Natural killer cell (primary cell): ENCODE data around the gene ANKH. TPM values are rescaled to one million over a fixed set of nuclear protein-coding genes. Genes with fewer than 3 reads are reported as not detected.

Experiments used
- ATAC-seq, 3 donors: fragments of 150-1000 bp in 2 of 3; fragments of 200-7000 bp in 1 of 3; cut with Tn5 transposase; 1 replicate in 1 of 3; 2 replicates in 2 of 3; pipeline ENCODE4 v1.10.0; 2021; ENCODE audit warnings: mild to moderate bottlenecking in 2 of 3, moderate library complexity in 2 of 3
- DNase-seq, 2 donors: peaks; one replicate each; pipeline versions ENCODE4 v3.0.0 to v3.0.0-alpha.2; 2013 to 2021; ENCODE audit warnings: mixed read lengths in 1 of 2
- H3K27ac ChIP-seq: one replicate; pipeline ENCODE4 v1.5.1; 2013; ENCODE audit warnings: mild to moderate bottlenecking, low read length
- H3K27me3 ChIP-seq: one replicate; pipeline ENCODE4 v1.6.1; 2013; ENCODE audit warnings: low read length; ENCODE audit not compliant: control insufficient read depth, insufficient read depth
- H3K36me3 ChIP-seq: one replicate; pipeline ENCODE4 v1.6.1; 2013; ENCODE audit warnings: low read length; ENCODE audit not compliant: control insufficient read depth, insufficient read depth
- H3K4me1 ChIP-seq: one replicate; pipeline ENCODE4 v1.6.1; 2013; ENCODE audit warnings: low read length; ENCODE audit not compliant: control insufficient read depth, insufficient read depth
- H3K4me3 ChIP-seq: one replicate; pipeline ENCODE4 v1.5.1; 2013; ENCODE audit warnings: low read length
- H3K9me3 ChIP-seq: one replicate; pipeline ENCODE4 v1.6.1; 2013; ENCODE audit warnings: low read length; ENCODE audit not compliant: control insufficient read depth, insufficient read depth
- H3K27ac Mint-ChIP-seq, 2 donors: one replicate each; pipeline ENCODE4 v1.8.0; 2022; ENCODE audit warnings: mild to moderate bottlenecking in 2 of 2, mixed read lengths in 2 of 2, moderate library complexity in 1 of 2
- H3K27me3 Mint-ChIP-seq, 2 donors: one replicate each; pipeline ENCODE4 v1.8.0; 2022; ENCODE audit warnings: low read depth in 2 of 2, mixed read lengths in 2 of 2
- H3K36me3 Mint-ChIP-seq: one replicate; pipeline ENCODE4 v1.8.0; 2022; ENCODE audit warnings: mixed read lengths
- H3K4me1 Mint-ChIP-seq, 2 donors: one replicate each; pipeline ENCODE4 v1.8.0; 2022; ENCODE audit warnings: mixed read lengths in 2 of 2
- H3K4me3 Mint-ChIP-seq: one replicate; pipeline ENCODE4 v1.8.0; 2022; ENCODE audit warnings: mild to moderate bottlenecking, moderate library complexity, mixed read lengths
- H3K9me3 Mint-ChIP-seq, 2 donors: one replicate each; pipeline ENCODE4 v1.8.0; 2022; ENCODE audit warnings: mixed read lengths in 2 of 2
- CTCF ChIP-seq: fragments of 200-600 bp; IDR thresholded peaks from one replicate; pipeline ENCODE4 v1.8.0; 2022; ENCODE audit warnings: antibody characterized with exemption
- WGBS: methylation state at CpG from one replicate; pipeline ENCODE4 v1.1.7; 2013; ENCODE audit warnings: missing lambda C conversion rate; ENCODE audit not compliant: insufficient coverage; 5-methylcytosine and 5-hydroxymethylcytosine counted together
- intact Hi-C: fragments of 100-400 bp; cut with micrococcal nuclease; formaldehyde crosslinking; loops from one replicate; pipeline ENCODE4 v1.14.2; 2022
- total RNA-seq, 4 donors: library from RNA; stranded (reverse); fragments of 120-200 nt in 1 of 4; gene quantifications; one replicate each; pipeline versions ENCODE4 v1.2.3 to v1.2.4, GENCODE V29; 2013 to 2022

Gene ANKH
- total RNA-seq, 3 donors from 2014 or later (not counting 1 experiment from before 2014, with no cell fraction given) = 52.9 to 78.0 (median 63.8) TPM

- intact Hi-C loops = no loop called here
- no peaks in the 10 kb centered on the region for H3K36me3 ChIP-seq
- no peak for DNase-seq
- H3K27ac ChIP-seq = no peak overlapping the region
- H3K9me3 ChIP-seq = no peaks in the 10 kb centered on the region
- no peaks in the 10 kb centered on the region for H3K4me1 ChIP-seq
- no peak overlapping the region for H3K4me3 ChIP-seq
- Mint-ChIP-seq H3K27ac (no peak overlapping the region), H3K4me3 (no peak overlapping the region), H3K9me3 (no peaks in the 10 kb centered on the region), H3K4me1 (peaks cover 0 to under 1% of the 10 kb centered on the region in 2 donors), H3K36me3 (no peaks in the 10 kb centered on the region), H3K27me3 (peaks cover 0 to 10% of the 10 kb centered on the region in 2 donors)
- TF ChIP-seq CTCF = no peak
- whole genome bisulfite sequencing = 96% methylated on average over 1 of the region's 3 CpGs
- no peak for ATAC-seq
- H3K27me3 ChIP-seq = no peaks in the 10 kb centered on the region
Observed at GRCh38 chr5:14906628-14907027, 35.0 kb upstream of the ANKH start.

DNA sequence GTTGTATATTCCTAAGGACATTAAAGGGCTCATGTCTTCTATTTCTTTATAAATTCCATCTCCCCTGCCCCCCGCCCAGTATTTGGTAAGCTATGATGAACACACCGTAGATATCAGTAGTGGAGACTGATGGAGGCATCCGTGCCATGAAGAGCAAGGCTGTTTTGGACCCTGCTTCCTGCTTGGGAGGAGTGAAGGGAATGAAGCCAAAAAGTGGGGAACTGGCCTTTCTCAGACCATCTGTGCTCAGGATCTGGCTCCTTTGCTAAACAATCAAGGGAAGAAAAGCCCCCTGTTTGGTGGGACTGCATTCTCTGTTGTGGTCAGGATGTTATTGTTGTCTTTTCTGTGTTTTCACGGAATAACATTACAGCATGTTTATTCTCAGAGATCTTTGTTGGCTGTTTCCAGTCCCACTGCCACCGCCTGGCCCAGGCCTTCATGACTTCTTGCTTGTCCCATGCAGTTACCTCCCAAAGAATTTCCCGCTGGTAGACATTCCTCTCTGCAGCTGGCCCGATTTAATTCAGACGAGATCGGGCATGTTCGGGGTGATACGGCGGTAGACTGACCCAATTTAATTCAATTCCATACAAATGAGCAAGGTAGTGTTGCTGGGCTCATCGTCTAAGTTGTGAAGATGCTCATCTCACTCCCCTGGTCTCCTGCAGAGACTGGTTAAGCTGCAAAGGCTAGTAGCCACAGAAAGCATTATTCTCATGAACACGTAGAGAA lies 31.4 kb upstream of the ANKH start:
- Histone ChIP-seq H3K36me3 (no peaks in the 10 kb centered on the region), H3K4me3 (no peak overlapping the region), H3K4me1 (no peaks in the 10 kb centered on the region), H3K27me3 (no peaks in the 10 kb centered on the region), H3K27ac (no peak overlapping the region), H3K9me3 (no peaks in the 10 kb centered on the region)
- Mint-ChIP-seq H3K9me3 (no peaks in the 10 kb centered on the region), H3K27me3 (peaks cover 5 to 10% of the 10 kb centered on the region in 2 donors), H3K27ac (no peak overlapping the region), H3K4me3 (no peak overlapping the region), H3K36me3 (no peaks in the 10 kb centered on the region), H3K4me1 (peaks cover 0 to 4% of the 10 kb centered on the region in 2 donors)
- ATAC-seq (no peak), DNase-seq (no peak)
- WGBS = 89% methylated on average over 14 of the region's 14 CpGs
- no peak for TF ChIP-seq CTCF
- intact Hi-C loops = no loop called here

DNA sequence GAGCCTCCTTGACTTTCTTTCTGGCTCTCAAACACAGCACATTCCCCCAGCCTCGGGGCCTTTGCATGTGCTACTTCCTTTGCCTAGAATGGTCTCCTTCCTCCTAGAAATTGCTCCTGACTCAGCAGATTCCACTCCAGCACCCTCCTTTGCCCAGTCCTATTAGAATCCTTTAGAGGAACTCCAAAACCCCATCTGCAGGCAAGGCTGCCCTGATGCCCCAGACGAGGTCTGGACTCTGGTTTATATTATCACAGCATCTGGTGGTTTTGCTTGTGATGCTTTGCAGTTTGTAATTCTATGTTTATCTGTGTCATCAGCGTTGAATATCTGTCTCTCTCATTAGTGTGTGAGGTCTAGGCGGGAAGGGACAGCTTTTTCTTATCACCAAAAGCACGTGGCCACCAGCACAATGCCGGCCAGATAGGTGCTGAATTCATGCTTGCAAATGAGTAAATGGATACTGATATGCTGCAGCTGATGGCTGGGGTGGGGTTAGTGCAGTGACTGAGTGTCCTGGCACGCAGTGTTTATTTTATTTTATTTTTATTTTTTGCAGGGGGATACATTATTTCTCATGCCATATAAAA lies 30.0 kb upstream of the ANKH start:
- no peaks in the 10 kb centered on the region for H3K36me3 ChIP-seq
- H3K4me3 ChIP-seq = no peak overlapping the region
- intact Hi-C loops = no loop called here
- Mint-ChIP-seq H3K27ac (no peak overlapping the region), H3K9me3 (no peaks in the 10 kb centered on the region), H3K36me3 (no peaks in the 10 kb centered on the region), H3K4me1 (peaks cover 0 to 4% of the 10 kb centered on the region in 2 donors), H3K4me3 (no peak overlapping the region), H3K27me3 (peaks cover 6 to 10% of the 10 kb centered on the region in 2 donors)
- DNase-seq (no peak), ATAC-seq (peak in 1 of 3 donors; percentile 32)
- H3K4me1 ChIP-seq = no peaks in the 10 kb centered on the region
- WGBS = 40% methylated on average over 6 of the region's 7 CpGs
- H3K27ac ChIP-seq = no peak overlapping the region
- H3K9me3 ChIP-seq = no peaks in the 10 kb centered on the region
- no peaks in the 10 kb centered on the region for H3K27me3 ChIP-seq
- no peak for TF ChIP-seq CTCF
